Keratinocyte (primary cell): ENCODE data around the gene ENPP6. TPM values are rescaled to one million over a fixed set of nuclear protein-coding genes. Genes with fewer than 3 reads are reported as not detected.
A peak's percentile ranks its signal among the peaks of the same experiment; 100 is the strongest.

Experiments used
- DNase-seq: peaks from one replicate; pipeline ENCODE4 v3.0.0-alpha.2; 2011; ENCODE audit warnings: low read depth, missing footprints, low spot score
- FAIRE-seq: peaks from 2 replicates; lab custom pipeline; 2011; peaks lifted over from hg19 to GRCh38; lab: Jason Lieb, UNC
- H2AFZ ChIP-seq: 2 replicates; pipeline ENCODE4 v1.6.0; 2012; ENCODE audit warnings: low read length, control low read depth, inconsistent platforms; ENCODE audit not compliant: control insufficient read depth
- H3K27ac ChIP-seq: 2 replicates; pipeline ENCODE4 v1.5.1; 2011; ENCODE audit warnings: low read length; ENCODE audit not compliant: control insufficient read depth, insufficient read depth
- H3K27me3 ChIP-seq: 3 replicates; pipeline ENCODE4 v1.6.0; 2011; ENCODE audit warnings: low read length; ENCODE audit not compliant: control insufficient read depth, insufficient read depth; ENCODE audit errors: extremely low read depth
- H3K36me3 ChIP-seq, 2 experiments: 2 replicates in 1 of 2; 3 replicates in 1 of 2; pipeline ENCODE4 v1.5.1; 2011; ENCODE audit warnings: low read length in 2 of 2, mild to moderate bottlenecking in 1 of 2; ENCODE audit not compliant: control insufficient read depth in 2 of 2, insufficient read depth in 2 of 2; ENCODE audit errors: extremely low read depth in 1 of 2
- H3K4me1 ChIP-seq: 3 replicates; pipeline ENCODE4 v1.5.1; 2011; ENCODE audit warnings: low read length; ENCODE audit not compliant: control insufficient read depth, insufficient read depth; ENCODE audit errors: extremely low read depth
- H3K4me2 ChIP-seq: 3 replicates; pipeline ENCODE4 v1.6.0; 2011; ENCODE audit warnings: low read depth, low read length; ENCODE audit not compliant: control insufficient read depth, insufficient read depth; ENCODE audit errors: extremely low read depth
- H3K4me3 ChIP-seq, 3 experiments: fragments of 200-600 bp in 1 of 3; sonication (generic) in 1 of 3; 2 replicates in 2 of 3; 3 replicates in 1 of 3; pipeline ENCODE4 v1.5.1; 2011 to 2016; ENCODE audit warnings: low read length in 3 of 3, mild to moderate bottlenecking in 3 of 3, control low read depth in 2 of 3, inconsistent platforms in 1 of 3, low read depth in 1 of 3, mixed read lengths in 1 of 3, mixed run types in 1 of 3, moderate library complexity in 1 of 3; ENCODE audit not compliant: control insufficient read depth in 2 of 3, insufficient read depth in 2 of 3; ENCODE audit errors: extremely low read depth in 1 of 3
- H3K79me2 ChIP-seq: 2 replicates; pipeline ENCODE4 v1.6.0; 2012; ENCODE audit warnings: low read length; ENCODE audit not compliant: control insufficient read depth, insufficient read depth
- H3K9ac ChIP-seq: 3 replicates; pipeline ENCODE4 v1.6.0; 2011; ENCODE audit warnings: low read length; ENCODE audit not compliant: control insufficient read depth, insufficient read depth; ENCODE audit errors: extremely low read depth
- H3K9me1 ChIP-seq: 3 replicates; pipeline ENCODE4 v1.6.0; 2011; ENCODE audit warnings: low read length; ENCODE audit not compliant: control insufficient read depth, insufficient read depth; ENCODE audit errors: extremely low read depth
- H3K9me3 ChIP-seq: 2 replicates; pipeline ENCODE4 v1.5.1; 2012; ENCODE audit warnings: low read depth, low read length; ENCODE audit not compliant: control insufficient read depth
- H4K20me1 ChIP-seq: 3 replicates; pipeline ENCODE4 v1.6.0; 2011; ENCODE audit warnings: low read length; ENCODE audit not compliant: control insufficient read depth, insufficient read depth; ENCODE audit errors: extremely low read depth
- EZH2 ChIP-seq: IDR thresholded peaks from one replicate; pipeline ENCODE4 v1.6.1; 2012; ENCODE audit warnings: inconsistent platforms, mild to moderate bottlenecking, low read length, moderate library complexity
- dilution Hi-C: fragments of 300-500 bp; cut with MboI; formaldehyde crosslinking; loops from one replicate; pipeline ENCODE4 v1.7.0; 2020; ENCODE audit warnings: low sequenced_read_pairs; ENCODE audit not compliant: extremely low pct_ligation_motif_present
- polyA plus RNA-seq, 5 experiments: library from polyadenylated mRNA; depleted of rRNA in 3 of 5; stranded (reverse) in 3 of 5; stranded (forward) in 1 of 5; unstranded in 1 of 5; fragments of >200 nt; gene quantifications; 1 replicate in 1 of 5; 2 replicates in 3 of 5; 3 replicates in 1 of 5; pipeline versions ENCODE4 v1.2.1 to v1.2.3, GENCODE V29; 2011 to 2012; ENCODE audit warnings: missing spikeins in 2 of 5, low read depth in 1 of 5, low replicate concordance in 1 of 5
- TF ChIP-seq, protein P1 (sequence below), 3 experiments: IDR thresholded peaks in 1 of 3; conservative IDR thresholded peaks in 1 of 3; optimal IDR thresholded peaks in 1 of 3; 2 replicates in 2 of 3; 3 replicates in 1 of 3; pipeline versions ENCODE3 to v1.5.1; 2011; ENCODE audit warnings: low read length in 3 of 3, mild to moderate bottlenecking in 3 of 3, moderate library complexity in 2 of 3, control low read depth in 1 of 3, inconsistent platforms in 1 of 3; ENCODE audit not compliant: insufficient read depth in 2 of 3; ENCODE audit errors: extremely low read depth in 1 of 3

Gene ENPP6
- polyA plus RNA-seq, 1 donor (not counting 4 experiments of a cell fraction or from before 2014, with no cell fraction given), result not detected

DNA sequence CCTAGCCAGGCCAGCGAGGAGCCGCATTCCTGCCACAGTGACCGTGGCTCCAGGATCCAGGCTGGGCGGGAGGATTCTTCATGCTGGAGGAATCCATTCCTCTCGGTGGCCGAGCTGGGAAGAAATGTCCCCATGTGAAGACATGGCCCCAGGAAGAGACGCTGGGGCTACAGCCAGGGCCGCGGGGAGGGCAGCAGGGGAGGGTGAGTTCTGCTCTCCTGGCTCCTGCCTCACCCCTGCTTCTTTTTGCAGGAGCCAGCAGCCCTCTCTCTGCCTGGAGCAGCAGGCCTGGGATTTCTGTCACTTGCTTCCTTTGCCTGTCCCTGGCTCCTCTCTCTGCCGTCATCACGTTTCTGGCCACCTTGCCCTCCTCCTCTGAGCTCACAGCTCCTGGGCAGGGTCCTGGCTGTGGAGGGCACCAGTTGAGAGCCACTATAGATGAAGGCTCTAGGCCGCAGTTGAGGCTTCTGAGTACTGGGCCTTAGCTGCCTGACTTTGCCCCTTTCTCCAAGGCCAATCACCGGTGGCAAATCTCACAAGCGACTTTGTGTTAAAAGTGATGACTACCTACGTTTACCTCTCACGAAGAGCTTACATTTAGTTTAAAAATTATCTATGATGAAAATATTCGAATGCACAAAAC lies 48.3 kb downstream of the ENPP6 start:
- Histone ChIP-seq H3K9me3 (no peaks in the 10 kb centered on the region), H3K9me1 (no peaks in the 10 kb centered on the region), H2AFZ (no peak overlapping the region), H3K9ac (no peak overlapping the region), H3K27ac (no peak overlapping the region), H3K79me2 (no peaks in the 10 kb centered on the region), H3K36me3 (no peaks in the 10 kb centered on the region), H3K27me3 (peaks cover 8% of the 10 kb centered on the region), H3K4me1 (no peaks in the 10 kb centered on the region), H3K4me2 (no peak overlapping the region), H4K20me1 (no peaks in the 10 kb centered on the region), H3K4me3 (no peak overlapping the region)
- no peak for TF ChIP-seq EZH2
- TF ChIP-seq, protein P1, sequence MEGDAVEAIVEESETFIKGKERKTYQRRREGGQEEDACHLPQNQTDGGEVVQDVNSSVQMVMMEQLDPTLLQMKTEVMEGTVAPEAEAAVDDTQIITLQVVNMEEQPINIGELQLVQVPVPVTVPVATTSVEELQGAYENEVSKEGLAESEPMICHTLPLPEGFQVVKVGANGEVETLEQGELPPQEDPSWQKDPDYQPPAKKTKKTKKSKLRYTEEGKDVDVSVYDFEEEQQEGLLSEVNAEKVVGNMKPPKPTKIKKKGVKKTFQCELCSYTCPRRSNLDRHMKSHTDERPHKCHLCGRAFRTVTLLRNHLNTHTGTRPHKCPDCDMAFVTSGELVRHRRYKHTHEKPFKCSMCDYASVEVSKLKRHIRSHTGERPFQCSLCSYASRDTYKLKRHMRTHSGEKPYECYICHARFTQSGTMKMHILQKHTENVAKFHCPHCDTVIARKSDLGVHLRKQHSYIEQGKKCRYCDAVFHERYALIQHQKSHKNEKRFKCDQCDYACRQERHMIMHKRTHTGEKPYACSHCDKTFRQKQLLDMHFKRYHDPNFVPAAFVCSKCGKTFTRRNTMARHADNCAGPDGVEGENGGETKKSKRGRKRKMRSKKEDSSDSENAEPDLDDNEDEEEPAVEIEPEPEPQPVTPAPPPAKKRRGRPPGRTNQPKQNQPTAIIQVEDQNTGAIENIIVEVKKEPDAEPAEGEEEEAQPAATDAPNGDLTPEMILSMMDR (optimal IDR thresholded peaks at IDR 0.05 in 1 of 3, IDR thresholded peaks at IDR 0.05 in 1 of 3, conservative IDR thresholded peaks at IDR 0.05 in 1 of 3; ENCODE audit: extremely low read depth in 1 of 3, insufficient read depth in 2 of 3, low read length in 3 of 3), result no peak
- DNase-seq, result no peak
- dilution Hi-C loops, result no loop called here
- no peak for FAIRE-seq

DNA sequence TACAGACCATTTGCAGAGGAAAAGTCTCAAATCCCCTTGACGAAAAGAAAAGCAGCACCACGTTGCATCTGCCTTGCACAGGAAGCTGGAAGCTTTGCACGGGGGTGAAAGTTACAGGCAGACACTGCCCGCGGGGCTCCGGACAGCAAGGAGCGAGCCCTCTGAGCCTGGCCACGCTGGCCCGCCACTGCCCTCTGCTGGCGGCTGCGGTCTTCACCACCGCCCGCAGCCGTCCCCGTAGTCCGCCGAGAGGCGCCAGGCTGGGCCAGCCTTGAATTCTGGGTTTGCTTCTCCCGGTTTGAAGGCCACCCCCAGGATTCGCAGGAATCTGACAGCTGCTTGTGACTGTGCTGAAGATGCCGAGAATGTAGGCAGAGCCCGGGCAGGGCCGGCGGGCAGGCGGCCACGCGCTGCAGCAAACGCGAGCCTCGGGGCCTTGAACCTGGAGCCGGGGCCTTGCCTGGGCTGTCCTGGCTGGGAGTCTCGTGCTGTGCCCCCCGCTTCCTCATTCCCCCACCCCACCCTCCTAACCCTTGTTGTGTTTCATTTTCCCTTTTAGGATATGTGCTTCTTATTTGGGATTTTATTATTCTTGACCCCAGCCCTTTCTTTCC lies 49.2 kb downstream of the ENPP6 start:
- TF ChIP-seq, protein P1 (optimal IDR thresholded peaks at IDR 0.05 in 1 of 3, IDR thresholded peaks at IDR 0.05 in 1 of 3, conservative IDR thresholded peaks at IDR 0.05 in 1 of 3; ENCODE audit: extremely low read depth in 1 of 3, insufficient read depth in 2 of 3, low read length in 3 of 3), result peak; percentile 78 to 98 (median 92)
- TF ChIP-seq EZH2, result no peak
- no peaks in the 10 kb centered on the region for H3K36me3 ChIP-seq
- no peak overlapping the region for H3K4me3 ChIP-seq
- peak overlapping the region; percentile 34 for H3K4me2 ChIP-seq
- no peaks in the 10 kb centered on the region for H3K4me1 ChIP-seq
- peaks cover 5% of the 10 kb centered on the region for H3K27me3 ChIP-seq
- no peak overlapping the region for H3K27ac ChIP-seq
- no peak overlapping the region for H3K9ac ChIP-seq
- H3K9me1 ChIP-seq, result no peaks in the 10 kb centered on the region
- FAIRE-seq, result no peak
- H2AFZ ChIP-seq, result peak overlapping the region; percentile 71
- H3K9me3 ChIP-seq, result no peaks in the 10 kb centered on the region
- DNase-seq, result no peak
- H3K79me2 ChIP-seq, result no peaks in the 10 kb centered on the region
- dilution Hi-C loops, result no loop called here
- H4K20me1 ChIP-seq, result no peaks in the 10 kb centered on the region
